ENCODE measurements around the gene TIMP1.
A peak's percentile ranks its signal among the peaks of the same experiment; 100 is the strongest.

Gene TIMP1

DNA sequence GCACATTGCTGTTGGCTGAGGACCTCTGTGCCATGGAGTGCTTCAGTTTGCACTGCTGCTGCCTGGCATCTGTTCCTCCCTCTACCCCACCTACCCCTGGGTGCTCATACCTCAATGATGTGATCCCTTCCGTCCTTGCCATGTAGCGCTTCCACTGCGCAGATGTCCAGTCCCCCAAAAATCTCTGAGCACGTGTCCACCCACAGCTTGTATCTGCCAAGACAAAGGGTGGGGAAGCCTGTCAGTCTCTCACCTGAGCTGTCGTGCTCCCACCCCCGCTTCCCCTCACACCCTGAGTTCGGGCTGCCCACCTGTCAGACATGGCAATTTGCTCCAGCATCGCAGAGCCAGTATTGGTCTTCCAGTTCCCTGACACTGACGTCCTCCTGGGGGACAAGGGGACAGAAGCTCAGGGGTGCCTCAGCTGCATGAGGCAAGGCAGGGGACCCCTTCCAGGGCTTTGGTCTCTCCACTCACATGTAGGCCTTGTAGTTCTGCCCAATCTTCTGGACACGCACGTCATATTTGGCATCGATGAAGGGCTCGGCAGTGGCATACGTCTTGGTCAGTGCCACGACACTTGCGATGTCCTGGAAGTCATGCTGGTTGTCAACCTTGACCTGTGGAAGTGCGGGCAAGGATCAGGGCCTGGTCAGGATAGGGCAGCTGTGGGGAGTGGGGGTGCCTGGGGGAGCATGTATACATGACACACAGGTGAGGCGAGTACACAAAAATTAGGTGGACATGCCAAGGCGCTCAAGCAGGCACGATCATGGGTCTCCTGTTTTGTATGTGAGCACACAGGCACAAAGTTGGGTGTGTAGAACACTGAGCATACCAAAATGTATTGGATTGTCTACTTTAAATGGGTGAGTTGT lies 6.0 kb upstream of the TIMP1 start:
- Histone ChIP-seq H3K9ac (ENCODE audit: low read depth, low read length) (no peak overlapping the region), H3K4me3 (ENCODE audit: low read length) (no peak overlapping the region), H3K4me1 (ENCODE audit: control insufficient read depth, insufficient read depth, low read length) (peaks cover 35% of the 10 kb centered on the region), H3K27me3 (ENCODE audit: control insufficient read depth, insufficient read depth, low read length) (no peaks in the 10 kb centered on the region), H3K36me3 (ENCODE audit: insufficient read depth, low read length) (peaks cover 11% of the 10 kb centered on the region), H3K4me2 (ENCODE audit: low read length) (no peak overlapping the region), H3K9me3 (replicated peaks; ENCODE audit: low read length) (no peaks in the 10 kb centered on the region)

- H3K4me2 ChIP-seq (ENCODE audit: low read length), result no peak overlapping the region
- H3K4me3 ChIP-seq (ENCODE audit: low read length), result no peak overlapping the region
- peaks cover 41% of the 10 kb centered on the region for H3K4me1 ChIP-seq (ENCODE audit: control insufficient read depth, insufficient read depth, low read length)
- no peak overlapping the region for H3K9ac ChIP-seq (ENCODE audit: low read depth, low read length)
- H3K36me3 ChIP-seq (ENCODE audit: insufficient read depth, low read length), result peaks cover under 1% of the 10 kb centered on the region
- no peaks in the 10 kb centered on the region for H3K9me3 ChIP-seq (replicated peaks; ENCODE audit: low read length)
- no peaks in the 10 kb centered on the region for H3K27me3 ChIP-seq (ENCODE audit: control insufficient read depth, insufficient read depth, low read length)
Observed at GRCh38 chrX:47577424-47577823, 4.8 kb upstream of the TIMP1 start.

- no peak overlapping the region for H3K4me3 ChIP-seq (ENCODE audit: low read length)
- no peak overlapping the region for H3K4me2 ChIP-seq (ENCODE audit: low read length)
- no peaks in the 10 kb centered on the region for H3K27me3 ChIP-seq (ENCODE audit: control insufficient read depth, insufficient read depth, low read length)
- H3K36me3 ChIP-seq (ENCODE audit: insufficient read depth, low read length), result no peaks in the 10 kb centered on the region
- no peaks in the 10 kb centered on the region for H3K9me3 ChIP-seq (replicated peaks; ENCODE audit: low read length)
- peaks cover 39% of the 10 kb centered on the region for H3K4me1 ChIP-seq (ENCODE audit: control insufficient read depth, insufficient read depth, low read length)
- no peak overlapping the region for H3K9ac ChIP-seq (ENCODE audit: low read depth, low read length)
Observed at GRCh38 chrX:47577901-47578300, 4.3 kb upstream of the TIMP1 start.

DNA sequence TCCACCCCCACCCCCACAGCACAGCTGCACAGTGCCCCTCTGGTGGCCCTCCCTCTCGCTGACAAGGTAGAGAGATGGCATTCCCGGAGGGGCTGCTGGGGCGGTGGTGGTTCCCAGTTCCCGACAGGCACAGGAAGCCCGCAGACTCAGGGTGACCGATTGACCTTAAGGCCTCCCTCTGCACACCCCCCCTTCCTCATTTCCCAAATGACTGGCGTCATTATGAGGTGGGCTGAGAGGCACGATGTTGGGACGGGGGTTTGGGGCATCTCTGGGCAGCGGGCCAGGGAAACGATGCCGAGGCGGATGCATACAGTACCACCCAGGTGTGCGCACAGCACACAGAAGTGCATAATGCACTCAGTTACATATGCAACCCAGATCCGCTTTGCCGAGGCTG lies 3.5 kb upstream of the TIMP1 start:
- peaks cover 6% of the 10 kb centered on the region for H3K36me3 ChIP-seq (ENCODE audit: insufficient read depth, low read length)
- H3K9me3 ChIP-seq (replicated peaks; ENCODE audit: low read length), result no peaks in the 10 kb centered on the region
- no peak overlapping the region for H3K9ac ChIP-seq (ENCODE audit: low read depth, low read length)
- H3K4me3 ChIP-seq (ENCODE audit: low read length), result no peak overlapping the region
- no peaks in the 10 kb centered on the region for H3K27me3 ChIP-seq (ENCODE audit: control insufficient read depth, insufficient read depth, low read length)
- H3K4me2 ChIP-seq (ENCODE audit: low read length), result no peak overlapping the region
- H3K4me1 ChIP-seq (ENCODE audit: control insufficient read depth, insufficient read depth, low read length), result peaks cover 31% of the 10 kb centered on the region

DNA sequence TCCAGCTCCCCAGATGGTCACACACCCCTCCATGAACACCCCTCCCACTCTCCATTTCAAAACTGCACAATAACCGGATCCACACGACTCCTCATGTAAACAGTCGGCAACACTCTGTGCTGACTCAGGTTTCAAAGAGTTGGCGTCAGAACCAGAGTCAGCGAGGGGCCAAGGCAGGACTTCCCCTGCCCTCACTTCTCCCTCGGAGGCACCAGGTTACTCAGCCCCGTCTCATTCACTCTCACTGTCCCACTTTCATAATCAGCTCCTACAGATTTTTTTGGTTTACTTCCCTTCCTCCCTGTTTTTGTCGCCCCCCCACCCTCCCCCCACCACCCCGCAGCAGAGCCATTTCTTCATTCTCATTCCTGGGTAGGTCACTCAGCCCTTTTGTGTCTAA lies 2.7 kb upstream of the TIMP1 start:
- Histone ChIP-seq H3K36me3 (ENCODE audit: insufficient read depth, low read length) (peaks cover 8% of the 10 kb centered on the region), H3K4me2 (ENCODE audit: low read length) (peak overlapping the region; percentile 42), H3K9me3 (replicated peaks; ENCODE audit: low read length) (no peaks in the 10 kb centered on the region), H3K4me3 (ENCODE audit: low read length) (no peak overlapping the region), H3K27me3 (ENCODE audit: control insufficient read depth, insufficient read depth, low read length) (no peaks in the 10 kb centered on the region), H3K9ac (ENCODE audit: low read depth, low read length) (no peak overlapping the region), H3K4me1 (ENCODE audit: control insufficient read depth, insufficient read depth, low read length) (peaks cover 32% of the 10 kb centered on the region)

GRCh38 chrX:47583240-47583861 lies 1.1 kb downstream of the TIMP1 start:
- Histone ChIP-seq H3K4me3 (ENCODE audit: low read length) (peak overlapping the region; percentile 76), H3K27me3 (ENCODE audit: control insufficient read depth, insufficient read depth, low read length) (no peaks in the 10 kb centered on the region)

DNA sequence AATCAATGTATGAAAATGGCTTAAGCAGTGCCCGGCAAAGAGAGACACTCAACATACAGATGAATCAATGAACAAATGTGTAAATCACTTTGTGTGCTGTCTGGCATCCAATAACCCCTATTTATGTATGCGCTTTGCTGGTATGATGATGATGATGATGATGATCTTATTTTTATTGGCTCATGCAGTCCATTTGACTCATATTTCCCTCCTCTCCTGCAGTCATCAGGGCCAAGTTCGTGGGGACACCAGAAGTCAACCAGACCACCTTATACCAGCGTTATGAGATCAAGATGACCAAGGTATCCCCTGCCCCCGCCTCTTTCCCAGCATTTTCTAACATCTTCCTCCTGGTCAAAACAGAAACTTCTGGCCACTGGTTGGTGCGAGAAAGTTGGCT lies 2.5 kb downstream of the TIMP1 start:
- H3K27me3 ChIP-seq (ENCODE audit: control insufficient read depth, insufficient read depth, low read length), result no peaks in the 10 kb centered on the region
- H3K4me3 ChIP-seq (ENCODE audit: low read length), result peak overlapping the region; percentile 76
- no peaks in the 10 kb centered on the region for H3K9me3 ChIP-seq (replicated peaks; ENCODE audit: low read length)
- H3K4me2 ChIP-seq (ENCODE audit: low read length), result peak overlapping the region; percentile 92
- H3K9ac ChIP-seq (ENCODE audit: low read depth, low read length), result peak overlapping the region; percentile 88
- H3K4me1 ChIP-seq (ENCODE audit: control insufficient read depth, insufficient read depth, low read length), result peaks cover 25% of the 10 kb centered on the region
- H3K36me3 ChIP-seq (ENCODE audit: insufficient read depth, low read length), result peaks cover 30% of the 10 kb centered on the region

More at GRCh38 chrX:47583240-47583861, 1.1 kb downstream of the TIMP1 start:
- Histone ChIP-seq H3K9ac (ENCODE audit: low read depth, low read length) (peak overlapping the region; percentile 88), H3K4me1 (ENCODE audit: control insufficient read depth, insufficient read depth, low read length) (peaks cover 36% of the 10 kb centered on the region), H3K4me2 (ENCODE audit: low read length) (peak overlapping the region; percentile 92), H3K9me3 (replicated peaks; ENCODE audit: low read length) (no peaks in the 10 kb centered on the region), H3K36me3 (ENCODE audit: insufficient read depth, low read length) (peaks cover 30% of the 10 kb centered on the region)

- Histone ChIP-seq H3K9me3 (replicated peaks; ENCODE audit: low read length) (no peaks in the 10 kb centered on the region), H3K9ac (ENCODE audit: low read depth, low read length) (no peak overlapping the region), H3K4me3 (ENCODE audit: low read length) (peak overlapping the region; percentile 76), H3K36me3 (ENCODE audit: insufficient read depth, low read length) (peaks cover 30% of the 10 kb centered on the region), H3K27me3 (ENCODE audit: control insufficient read depth, insufficient read depth, low read length) (no peaks in the 10 kb centered on the region), H3K4me2 (ENCODE audit: low read length) (peak overlapping the region; percentile 92), H3K4me1 (ENCODE audit: control insufficient read depth, insufficient read depth, low read length) (peaks cover 25% of the 10 kb centered on the region)
Observed at GRCh38 chrX:47585273-47585672, 3.0 kb downstream of the TIMP1 start.

DNA sequence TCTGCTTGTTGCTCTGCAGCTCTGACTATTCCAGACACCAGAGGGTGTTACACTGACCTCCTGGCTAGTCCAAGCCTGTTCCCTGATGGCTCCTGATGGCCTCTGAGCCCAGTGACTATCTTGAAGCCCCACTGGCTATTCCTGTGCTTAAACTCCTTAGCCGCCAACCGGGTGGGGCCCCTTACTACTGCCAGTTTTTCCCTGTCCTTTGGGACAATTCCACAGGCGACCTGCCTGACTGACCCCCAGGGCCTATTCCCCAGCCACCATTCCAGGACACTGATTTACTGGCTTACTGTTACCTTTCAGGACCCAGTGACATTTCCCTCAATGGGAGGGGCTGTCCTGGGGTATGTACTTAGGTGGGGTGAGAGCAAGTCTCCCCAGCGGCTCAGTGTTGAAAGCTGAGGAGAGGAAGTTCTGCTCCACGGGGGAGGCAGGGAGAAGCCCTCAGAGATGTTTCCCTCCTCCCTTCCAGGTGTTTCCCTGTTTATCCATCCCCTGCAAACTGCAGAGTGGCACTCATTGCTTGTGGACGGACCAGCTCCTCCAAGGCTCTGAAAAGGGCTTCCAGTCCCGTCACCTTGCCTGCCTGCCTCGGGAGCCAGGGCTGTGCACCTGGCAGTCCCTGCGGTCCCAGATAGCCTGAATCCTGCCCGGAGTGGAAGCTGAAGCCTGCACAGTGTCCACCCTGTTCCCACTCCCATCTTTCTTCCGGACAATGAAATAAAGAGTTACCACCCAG lies 4.0 kb downstream of the TIMP1 start:
- no peaks in the 10 kb centered on the region for H3K27me3 ChIP-seq (ENCODE audit: control insufficient read depth, insufficient read depth, low read length)
- peaks cover 25% of the 10 kb centered on the region for H3K4me1 ChIP-seq (ENCODE audit: control insufficient read depth, insufficient read depth, low read length)
- H3K4me2 ChIP-seq (ENCODE audit: low read length), result peak overlapping the region; percentile 92
- H3K9ac ChIP-seq (ENCODE audit: low read depth, low read length), result no peak overlapping the region
- no peak overlapping the region for H3K4me3 ChIP-seq (ENCODE audit: low read length)
- no peaks in the 10 kb centered on the region for H3K9me3 ChIP-seq (replicated peaks; ENCODE audit: low read length)
- peaks cover 30% of the 10 kb centered on the region for H3K36me3 ChIP-seq (ENCODE audit: insufficient read depth, low read length)

DNA sequence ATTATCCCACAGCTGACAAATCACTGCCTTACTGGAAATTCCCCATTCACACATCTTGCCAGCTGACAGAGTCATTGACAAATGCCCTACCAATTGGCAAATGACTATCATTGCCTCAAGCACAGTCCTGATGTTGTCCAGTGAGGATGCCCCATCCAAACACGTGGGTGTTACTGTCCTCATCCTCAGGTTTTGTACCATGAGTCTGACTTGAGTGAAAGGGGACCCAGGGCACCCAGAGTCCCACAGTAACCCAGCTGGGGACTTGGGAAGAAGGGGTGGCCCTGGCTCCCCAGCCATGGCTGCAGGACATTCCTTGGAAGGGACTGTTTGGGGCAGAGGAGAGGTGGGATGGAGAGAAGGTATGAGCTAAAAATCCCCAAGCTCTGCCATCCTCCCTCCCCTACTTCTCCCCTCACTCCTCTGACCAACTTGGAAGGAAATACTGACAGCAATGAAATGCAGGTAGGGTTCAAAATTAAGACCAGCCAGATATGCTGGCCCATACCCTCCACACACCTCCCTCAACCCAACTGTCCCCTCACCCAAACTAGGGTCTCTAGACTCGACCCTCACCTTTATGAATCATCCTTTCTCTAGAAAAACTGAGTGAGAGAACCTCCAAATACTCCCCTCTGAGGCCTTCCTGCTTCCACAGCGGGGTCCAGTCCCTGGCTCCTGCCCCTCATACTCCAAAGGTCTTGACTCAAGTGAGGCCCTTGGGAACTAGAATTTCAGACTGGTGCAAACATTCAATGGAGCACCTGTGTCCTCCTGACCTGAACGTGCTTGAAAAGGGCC lies 5.1 kb downstream of the TIMP1 start:
- H3K36me3 ChIP-seq (ENCODE audit: insufficient read depth, low read length), result peaks cover 30% of the 10 kb centered on the region
- no peak overlapping the region for H3K4me3 ChIP-seq (ENCODE audit: low read length)
- no peaks in the 10 kb centered on the region for H3K27me3 ChIP-seq (ENCODE audit: control insufficient read depth, insufficient read depth, low read length)
- H3K4me2 ChIP-seq (ENCODE audit: low read length), result no peak overlapping the region
- no peak overlapping the region for H3K9ac ChIP-seq (ENCODE audit: low read depth, low read length)
- peaks cover 19% of the 10 kb centered on the region for H3K4me1 ChIP-seq (ENCODE audit: control insufficient read depth, insufficient read depth, low read length)
- no peaks in the 10 kb centered on the region for H3K9me3 ChIP-seq (replicated peaks; ENCODE audit: low read length)
